CD14-positive monocyte (primary cell): Measurements from ENCODE around the gene CNOT3. TPM values are rescaled to one million over a fixed set of nuclear protein-coding genes. Genes with fewer than 3 reads are reported as not detected.
A peak's percentile ranks its signal among the peaks of the same experiment; 100 is the strongest.
"Not testable (repeated sequence)": the region's sequence is repeated elsewhere in the genome, so short reads cannot be mapped to it uniquely, and the experiment has no call there.

Experiments
- DNase-seq, 3 donors: peaks; one replicate each; pipeline ENCODE4 v3.0.0-alpha.2; 2011 to 2022
- H2AFZ ChIP-seq: 2 replicates; pipeline ENCODE4 v1.6.0; 2012; ENCODE audit warnings: mild to moderate bottlenecking, low read depth, low read length, inconsistent platforms; ENCODE audit not compliant: insufficient read depth, poor library complexity, severe bottlenecking
- H3K27ac ChIP-seq, 2 donors: 1 replicate in 1 of 2; 2 replicates in 1 of 2; pipeline ENCODE4 v1.5.1; 2012 to 2013; ENCODE audit warnings: low read length in 2 of 2, control low read depth in 1 of 2, inconsistent platforms in 1 of 2, low read depth in 1 of 2, mild to moderate bottlenecking in 1 of 2
- H3K27me3 ChIP-seq, 2 donors: one replicate each; pipeline versions ENCODE4 v1.6.0 to v1.6.1; 2011 to 2013; ENCODE audit warnings: low read length in 2 of 2; ENCODE audit not compliant: control insufficient read depth in 2 of 2, insufficient read depth in 2 of 2
- H3K36me3 ChIP-seq, 2 donors: replicated peaks in 1 of 2; 1 replicate in 1 of 2; 2 replicates in 1 of 2; pipeline versions ENCODE4 v1.5.1 to v1.6.1; 2012 to 2013; ENCODE audit warnings: low read length in 2 of 2, control low read depth in 1 of 2, inconsistent platforms in 1 of 2, mild to moderate bottlenecking in 1 of 2; ENCODE audit not compliant: insufficient read depth in 2 of 2, control insufficient read depth in 1 of 2
- H3K4me1 ChIP-seq, 2 donors: 1 replicate in 1 of 2; 2 replicates in 1 of 2; pipeline versions ENCODE4 v1.5.1 to v1.6.1; 2012 to 2013; ENCODE audit warnings: low read length in 2 of 2, control low read depth in 1 of 2, inconsistent platforms in 1 of 2, mild to moderate bottlenecking in 1 of 2, moderate library complexity in 1 of 2; ENCODE audit not compliant: insufficient read depth in 2 of 2, control insufficient read depth in 1 of 2
- H3K4me2 ChIP-seq: replicated peaks from 2 replicates; pipeline ENCODE3; 2012; ENCODE audit warnings: low read length, moderate library complexity, mild to moderate bottlenecking; ENCODE audit not compliant: poor library complexity, severe bottlenecking; ENCODE audit errors: extremely low read depth
- H3K4me3 ChIP-seq, 3 experiments: fragments of 200-600 bp in 1 of 3; sonication (generic) in 1 of 3; replicated peaks in 1 of 3; 1 replicate in 2 of 3; 2 replicates in 1 of 3; pipeline ENCODE4 v1.5.1; 2011 to 2013; ENCODE audit warnings: low read length in 3 of 3, mild to moderate bottlenecking in 3 of 3, control low read depth in 2 of 3, low read depth in 2 of 3, inconsistent platforms in 1 of 3, moderate library complexity in 1 of 3
- H3K79me2 ChIP-seq: 2 replicates; pipeline ENCODE4 v1.6.0; 2012; ENCODE audit warnings: mild to moderate bottlenecking, control low read depth, inconsistent platforms, low read length, moderate library complexity; ENCODE audit not compliant: insufficient read depth
- H3K9ac ChIP-seq: 2 replicates; pipeline ENCODE4 v1.6.0; 2017; ENCODE audit warnings: low read length, mild to moderate bottlenecking; ENCODE audit not compliant: insufficient read depth, poor library complexity, severe bottlenecking
- H3K9me3 ChIP-seq, 2 donors: replicated peaks in 1 of 2; 1 replicate in 1 of 2; 2 replicates in 1 of 2; pipeline versions ENCODE4 v1.5.1 to v1.6.1; 2012 to 2013; ENCODE audit warnings: low read length in 2 of 2, control low read depth in 1 of 2; ENCODE audit not compliant: control insufficient read depth in 1 of 2, insufficient read depth in 1 of 2
- H4K20me1 ChIP-seq: 2 replicates; pipeline ENCODE4 v1.6.0; 2012; ENCODE audit warnings: mild to moderate bottlenecking, low read length, control low read depth, moderate library complexity; ENCODE audit not compliant: insufficient read depth
- H3K27ac Mint-ChIP-seq, 7 donors: one replicate each; pipeline ENCODE4 v1.8.0; 2020; ENCODE audit warnings: mild to moderate bottlenecking in 7 of 7, mixed read lengths in 7 of 7, moderate library complexity in 6 of 7, inconsistent platforms in 2 of 7
- H3K27me3 Mint-ChIP-seq, 3 donors: one replicate each; pipeline ENCODE4 v1.8.0; 2021 to 2022; ENCODE audit warnings: low read depth in 3 of 3, mild to moderate bottlenecking in 3 of 3, mixed read lengths in 3 of 3, moderate library complexity in 3 of 3, inconsistent platforms in 1 of 3
- H3K36me3 Mint-ChIP-seq, 2 donors: one replicate each; pipeline ENCODE4 v1.8.0; 2020; ENCODE audit warnings: mixed read lengths in 2 of 2, inconsistent platforms in 1 of 2, mild to moderate bottlenecking in 1 of 2
- H3K4me1 Mint-ChIP-seq: one replicate; pipeline ENCODE4 v1.8.0; 2020; ENCODE audit warnings: mild to moderate bottlenecking, mixed read lengths
- H3K4me3 Mint-ChIP-seq, 2 donors: one replicate each; pipeline ENCODE4 v1.8.0; 2020; ENCODE audit warnings: mild to moderate bottlenecking in 2 of 2, mixed read lengths in 2 of 2, moderate library complexity in 1 of 2
- H3K9me3 Mint-ChIP-seq, 7 donors: one replicate each; pipeline ENCODE4 v1.8.0; 2020 to 2022; ENCODE audit warnings: mixed read lengths in 7 of 7, mild to moderate bottlenecking in 6 of 7, moderate library complexity in 6 of 7, inconsistent platforms in 2 of 7
- CTCF ChIP-seq: fragments of 200-600 bp; IDR thresholded peaks from one replicate; pipeline ENCODE4 v1.8.0; 2022; ENCODE audit warnings: antibody characterized with exemption, mild to moderate bottlenecking
- WGBS: methylation state at CpG from one replicate; pipeline ENCODE4 v1.1.5; 2013; ENCODE audit warnings: missing lambda C conversion rate; ENCODE audit not compliant: insufficient coverage; 5-methylcytosine and 5-hydroxymethylcytosine counted together
- intact Hi-C, 2 donors: fragments of 100-400 bp; cut with micrococcal nuclease; formaldehyde crosslinking; loops; one replicate each; pipeline versions ENCODE4 v1.15.0 to v1.15.1; 2023
- polyA plus RNA-seq, 3 donors: library from polyadenylated mRNA; depleted of rRNA in 1 of 3; unstranded in 2 of 3; stranded (reverse) in 1 of 3; fragments of 300-500 nt in 2 of 3; fragments of >200 nt in 1 of 3; fragmentation: Illumina TruSeq in 2 of 3; gene quantifications; 1 replicate in 2 of 3; 2 replicates in 1 of 3; pipeline ENCODE4 v1.2.3, GENCODE V29; 2012 to 2021

The CNOT3 gene
- polyA plus RNA-seq, 3 donors, result 3.0 to 22.5 (median 4.2) TPM

GRCh38 chr19:54168174-54168917, 30.8 kb downstream of the CNOT3 start:
- Histone ChIP-seq H3K9ac (no peak overlapping the region), H3K4me3 (no peak overlapping the region), H3K4me1 (peaks cover 33 to 44% of the 10 kb centered on the region in 2 donors), H2AFZ (peak overlapping the region; percentile 17), H4K20me1 (no peaks in the 10 kb centered on the region), H3K36me3 (no peaks in the 10 kb centered on the region), H3K27ac (no peak overlapping the region), H3K4me2 (peak overlapping the region; percentile 42), H3K79me2 (no peaks in the 10 kb centered on the region), H3K9me3 (no peaks in the 10 kb centered on the region), H3K27me3 (peaks cover 0 to 10% of the 10 kb centered on the region in 2 donors)
- peaks cover 0 to 9% (median 0%) of the 10 kb centered on the region in 7 donors for H3K9me3 Mint-ChIP-seq
- peak; percentile 76 for TF ChIP-seq CTCF
- peak overlapping the region in 1 of 2 donors; percentile 46 for H3K4me3 Mint-ChIP-seq
- no peaks in the 10 kb centered on the region for H3K36me3 Mint-ChIP-seq
- 33% methylated on average over 22 of the region's 25 CpGs for WGBS
- peak overlapping the region in 2 of 7 donors; percentile 16 to 36 for H3K27ac Mint-ChIP-seq
- H3K27me3 Mint-ChIP-seq, result peaks cover 6 to 34% (median 17%) of the 10 kb centered on the region in 3 donors
- peaks cover 31% of the 10 kb centered on the region for H3K4me1 Mint-ChIP-seq
- intact Hi-C loops, result loop anchor here (2.0 to 5.0 kb wide), 3 partner anchors 34 to 64 kb away; partner anchors contain the start of gene RPS9 (in 1 of the 2)
- DNase-seq, result peak; percentile 79 to 87 (median 86)

GRCh38 chr19:54169149-54169740, 31.7 kb downstream of the CNOT3 start:
- Histone ChIP-seq H4K20me1 (no peaks in the 10 kb centered on the region), H3K4me3 (no peak overlapping the region), H3K9me3 (no peaks in the 10 kb centered on the region), H3K9ac (no peak overlapping the region), H2AFZ (no peak overlapping the region), H3K36me3 (no peaks in the 10 kb centered on the region), H3K4me2 (no peak overlapping the region), H3K27me3 (peaks cover 0 to 9% of the 10 kb centered on the region in 2 donors), H3K79me2 (no peaks in the 10 kb centered on the region), H3K27ac (no peak overlapping the region), H3K4me1 (peaks cover 30 to 44% of the 10 kb centered on the region in 2 donors)
- peak overlapping the region in 1 of 7 donors; percentile 50 for H3K27ac Mint-ChIP-seq
- H3K4me1 Mint-ChIP-seq, result peaks cover 27% of the 10 kb centered on the region
- DNase-seq, result no peak
- peaks cover 0 to under 1% of the 10 kb centered on the region in 2 donors for H3K36me3 Mint-ChIP-seq
- no peak overlapping the region for H3K4me3 Mint-ChIP-seq
- intact Hi-C loops, result loop anchor here (2.0 to 5.0 kb wide), 3 partner anchors 33 to 63 kb away; partner anchors contain the start of gene RPS9 (in 1 of the 2)
- WGBS, result 92% methylated on average over 15 of the region's 21 CpGs
- H3K9me3 Mint-ChIP-seq, result peaks cover 0 to 9% (median 0%) of the 10 kb centered on the region in 7 donors
- peaks cover 6 to 31% (median 11%) of the 10 kb centered on the region in 3 donors for H3K27me3 Mint-ChIP-seq
- TF ChIP-seq CTCF, result no peak

- H3K27me3 ChIP-seq, H3K9me3 Mint-ChIP-seq, H3K27me3 Mint-ChIP-seq, H3K4me3 ChIP-seq, H2AFZ ChIP-seq, H3K4me2 ChIP-seq, H3K9me3 ChIP-seq, H3K36me3 ChIP-seq, DNase-seq, H3K27ac ChIP-seq, H3K79me2 ChIP-seq, H3K27ac Mint-ChIP-seq, H4K20me1 ChIP-seq, H3K4me3 Mint-ChIP-seq, H3K9ac ChIP-seq: not testable (repeated sequence)
- peaks cover 21 to 33% of the 10 kb centered on the region in 2 donors for H3K4me1 ChIP-seq
- intact Hi-C loops, result loop anchor here in 1 of 2 donors (5.0 kb wide), 1 partner anchor 155 kb away; no protein-coding TSS in a partner anchor
- Mint-ChIP-seq H3K36me3 (peaks cover 9 to 26% of the 10 kb centered on the region in 2 donors), H3K4me1 (peaks cover 21% of the 10 kb centered on the region)
- WGBS, result 94% methylated on average over 5 of the region's 23 CpGs
Measured at GRCh38 chr19:54171736-54172431, 34.3 kb downstream of the CNOT3 start.
